HG03521 (cell line): ENCODE data around the gene THBS1.

Source experiments
- ATAC-seq: cut with Tn5 transposase; IDR thresholded peaks from one replicate; pipeline ENCODE4 v1.9.1; 2021; ENCODE audit warnings: mild to moderate bottlenecking, moderate library complexity; ENCODE audit not compliant: unreplicated experiment

The THBS1 gene

GRCh38 chr15:39573287-39573686, 7.6 kb upstream of the THBS1 start:
- no peak for ATAC-seq

GRCh38 chr15:39573844-39574243, 7.0 kb upstream of the THBS1 start:
- ATAC-seq = no peak

- ATAC-seq = no peak
Measured at GRCh38 chr15:39574427-39574826, 6.5 kb upstream of the THBS1 start.

GRCh38 chr15:39575180-39575579, 5.7 kb upstream of the THBS1 start:
- ATAC-seq = no peak

DNA sequence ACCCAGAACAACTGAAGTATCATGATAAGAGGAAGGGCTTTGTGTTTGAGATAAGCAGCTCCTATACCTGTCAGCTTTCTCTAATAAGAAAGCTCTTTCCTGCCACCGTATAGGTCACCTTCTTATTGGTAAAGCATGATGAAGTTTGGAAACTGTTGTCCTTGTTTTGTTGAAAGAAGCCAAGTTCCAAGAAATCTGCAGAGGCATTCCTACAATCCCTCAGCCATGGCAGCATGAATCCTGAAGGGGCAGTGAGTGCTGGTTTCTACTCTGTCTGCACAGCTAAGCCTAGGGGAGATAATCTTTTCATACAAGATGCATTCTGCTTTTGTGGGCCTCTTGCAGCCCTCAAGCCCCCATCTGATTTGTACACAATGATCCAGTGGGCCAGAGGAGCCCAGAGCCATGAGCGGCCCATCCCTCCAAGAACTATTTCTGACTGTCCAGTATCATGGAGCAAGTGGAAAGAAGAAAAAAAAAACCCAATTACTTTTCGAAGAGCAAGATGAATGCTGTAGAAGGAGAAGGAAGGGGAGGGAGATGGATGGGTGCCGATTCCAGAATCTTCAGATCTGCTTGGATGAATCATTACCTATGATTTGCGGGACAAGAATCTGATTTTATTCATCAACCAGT, 1.9 kb upstream of the THBS1 start:
- no peak for ATAC-seq

- ATAC-seq = no peak
Measured at GRCh38 chr15:39579487-39580116, 1.3 kb upstream of the THBS1 start.

GRCh38 chr15:39580117-39580484, 778 bp upstream of the THBS1 start:
- ATAC-seq = peak; percentile 85

DNA sequence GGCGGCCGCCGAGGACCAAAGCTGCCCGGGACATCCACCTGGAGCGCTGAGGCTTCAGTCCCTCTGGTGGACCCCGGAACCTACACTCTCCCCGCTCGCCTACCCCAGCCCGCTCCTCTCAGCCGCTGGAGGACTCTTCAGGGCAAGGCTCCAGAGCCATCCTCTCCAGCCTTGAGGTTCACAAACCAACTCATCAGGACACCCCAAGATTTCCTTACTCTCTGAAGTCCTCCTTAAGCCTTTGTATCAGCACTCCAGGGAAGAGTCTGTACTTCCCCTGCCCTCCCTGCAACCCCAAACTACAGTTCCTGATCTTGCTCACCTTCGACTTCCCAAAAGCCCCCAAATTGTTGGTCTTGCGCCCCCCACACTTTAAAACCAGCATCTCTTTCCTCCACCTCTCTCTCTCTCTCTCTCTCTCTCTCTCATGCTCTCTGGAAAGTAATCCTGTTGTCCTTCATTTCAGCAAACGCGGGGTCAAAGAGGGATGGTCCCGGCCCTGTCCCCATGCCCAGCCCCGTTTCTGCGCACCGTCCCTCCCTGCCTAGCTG, 438 bp downstream of the THBS1 start:
- ATAC-seq = no peak

DNA sequence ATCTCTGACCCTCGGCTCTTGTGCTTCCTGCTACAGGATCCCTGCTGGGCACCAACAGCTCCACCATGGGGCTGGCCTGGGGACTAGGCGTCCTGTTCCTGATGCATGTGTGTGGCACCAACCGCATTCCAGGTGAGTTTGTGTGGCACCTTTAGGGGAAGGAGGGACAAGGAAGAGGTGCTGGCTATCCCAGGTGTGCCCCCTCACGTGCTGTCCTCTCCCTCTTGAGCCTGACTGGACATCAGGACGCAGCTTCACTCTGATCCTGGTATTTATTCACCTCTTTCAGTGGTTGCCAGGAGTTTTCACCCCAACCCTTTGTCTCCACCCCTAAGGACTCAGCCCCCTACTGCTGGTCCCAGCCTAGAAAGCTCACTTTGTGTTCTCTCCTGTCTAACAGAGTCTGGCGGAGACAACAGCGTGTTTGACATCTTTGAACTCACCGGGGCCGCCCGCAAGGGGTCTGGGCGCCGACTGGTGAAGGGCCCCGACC, 960 bp downstream of the THBS1 start:
- ATAC-seq = no peak

GRCh38 chr15:39582286-39582976, 1.6 kb downstream of the THBS1 start:
- ATAC-seq = no peak

DNA sequence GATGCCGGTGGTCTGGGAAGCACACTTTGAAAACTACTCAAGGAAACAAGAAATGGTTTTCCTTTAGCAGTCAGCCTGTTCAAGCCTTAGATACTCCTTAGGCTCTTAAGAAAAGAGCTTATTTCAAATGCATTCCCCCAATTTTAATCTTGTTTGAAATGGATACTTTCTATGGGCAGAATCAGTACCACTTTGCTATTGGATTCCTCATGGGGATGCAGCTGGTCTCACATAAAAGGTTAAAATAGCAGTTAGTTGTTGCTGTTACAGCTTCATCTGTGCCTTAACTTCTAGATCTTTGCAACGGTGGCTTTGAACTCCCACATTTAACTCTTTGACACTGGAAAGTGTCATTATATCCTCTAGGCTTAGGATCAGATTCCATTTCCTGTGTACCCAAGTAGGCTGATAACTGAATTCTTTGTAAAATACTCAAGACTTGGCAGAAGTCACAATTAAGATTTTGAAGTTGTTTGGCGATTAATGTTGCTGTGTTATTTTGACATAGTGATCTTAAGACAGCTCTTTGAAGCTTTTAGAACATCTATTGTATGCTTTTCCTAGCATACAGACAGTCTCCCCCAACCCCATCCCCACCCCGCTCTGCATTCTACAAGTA, 2.2 kb downstream of the THBS1 start:
- ATAC-seq = no peak

- ATAC-seq = no peak
Measured at GRCh38 chr15:39583596-39584265, 2.9 kb downstream of the THBS1 start.

DNA sequence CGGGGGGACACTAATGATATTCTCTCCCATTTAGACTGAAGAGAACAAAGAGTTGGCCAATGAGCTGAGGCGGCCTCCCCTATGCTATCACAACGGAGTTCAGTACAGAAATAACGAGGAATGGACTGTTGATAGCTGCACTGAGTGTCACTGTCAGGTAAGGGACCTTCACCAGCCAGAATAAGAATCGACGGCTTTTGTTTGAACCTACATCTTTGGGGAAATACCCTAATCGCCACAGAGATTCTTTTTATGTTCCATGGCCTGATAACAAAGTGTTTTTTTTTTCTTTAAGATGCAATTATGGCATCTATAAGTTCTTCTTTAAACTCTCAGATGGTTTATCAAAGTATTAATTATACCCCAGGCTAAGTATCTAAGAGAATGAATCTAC, 3.4 kb downstream of the THBS1 start:
- ATAC-seq = no peak

- ATAC-seq = no peak
Measured at GRCh38 chr15:39584662-39585388, 3.9 kb downstream of the THBS1 start.

DNA sequence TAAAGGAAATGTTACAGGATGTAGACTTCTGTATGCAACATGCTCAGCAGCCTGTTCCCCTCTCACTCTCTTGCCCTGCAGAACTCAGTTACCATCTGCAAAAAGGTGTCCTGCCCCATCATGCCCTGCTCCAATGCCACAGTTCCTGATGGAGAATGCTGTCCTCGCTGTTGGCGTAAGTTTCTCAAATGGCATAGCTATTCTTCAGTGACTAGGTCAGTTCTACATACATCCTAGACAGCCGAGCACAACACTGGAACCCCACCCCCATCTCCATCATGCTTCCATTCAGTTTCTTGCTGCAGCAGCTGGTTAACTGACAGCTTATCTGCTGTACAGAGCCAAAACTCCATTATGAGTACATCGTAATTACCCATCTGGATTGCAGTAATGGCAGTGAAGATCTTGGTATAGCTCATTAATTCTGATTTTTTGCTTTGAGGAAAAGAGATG, 4.5 kb downstream of the THBS1 start:
- ATAC-seq = no peak

DNA sequence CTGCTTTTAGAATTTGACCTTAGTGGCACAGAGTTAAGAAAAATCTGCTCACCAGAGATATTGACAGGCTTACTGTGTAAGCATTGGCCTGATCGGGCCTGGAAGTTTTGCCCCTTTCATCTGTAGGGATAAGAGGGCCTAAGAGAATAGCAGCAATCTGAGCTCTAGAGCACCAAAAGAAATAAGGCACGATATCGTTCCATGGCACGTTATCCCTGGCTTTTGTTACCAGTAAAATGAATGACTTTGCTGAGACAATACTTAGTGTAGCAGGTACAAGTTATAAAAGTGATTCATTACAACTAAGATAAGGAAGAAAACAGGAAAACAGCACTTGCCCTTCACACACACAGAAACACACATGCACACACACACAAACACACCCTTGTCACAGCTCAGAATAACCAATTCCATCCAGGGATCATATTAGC, 5.0 kb downstream of the THBS1 start:
- ATAC-seq = no peak

GRCh38 chr15:39586387-39587095, 5.7 kb downstream of the THBS1 start:
- ATAC-seq = no peak

GRCh38 chr15:39587096-39587721, 6.3 kb downstream of the THBS1 start:
- no peak for ATAC-seq
